IPS DF 19.7 (cell line): ENCODE measurements around the gene ODAD2.

ENCODE experiments used
- DNase-seq: peaks from one replicate; pipeline ENCODE4 v3.0.0-alpha.2; 2013; ENCODE audit warnings: low read depth, low spot score

The ODAD2 gene

GRCh38 chr10:27838901-27839300 is 160.0 kb downstream of the ODAD2 start:
- no peak for DNase-seq

GRCh38 chr10:27838361-27838760 is 160.5 kb downstream of the ODAD2 start:
- DNase-seq = no peak

GRCh38 chr10:27834476-27834875 is 164.4 kb downstream of the ODAD2 start:
- no peak for DNase-seq

GRCh38 chr10:27833792-27834191 is 165.1 kb downstream of the ODAD2 start:
- no peak for DNase-seq

DNA sequence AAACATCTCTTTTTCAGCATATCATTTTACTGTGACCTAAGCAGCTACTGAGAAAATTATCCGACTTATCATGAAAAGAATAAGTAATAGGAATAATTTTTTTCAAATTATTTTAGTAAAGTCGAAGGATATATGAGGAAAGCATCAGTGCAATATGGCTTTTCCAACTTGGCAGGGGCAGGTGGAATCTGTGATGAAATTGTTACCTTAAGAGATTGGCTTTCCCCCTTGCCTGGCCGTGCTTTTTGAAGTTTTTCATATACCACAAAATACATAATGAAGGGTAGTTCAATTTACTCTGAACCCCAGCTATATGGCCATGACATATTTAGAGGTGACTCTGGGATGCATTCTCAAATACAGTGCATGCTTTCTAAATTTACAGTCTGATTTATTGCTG is 166.1 kb downstream of the ODAD2 start:
- no peak for DNase-seq

- no peak for DNase-seq
Observed at GRCh38 chr10:27826369-27826768, 172.5 kb downstream of the ODAD2 start.

DNA sequence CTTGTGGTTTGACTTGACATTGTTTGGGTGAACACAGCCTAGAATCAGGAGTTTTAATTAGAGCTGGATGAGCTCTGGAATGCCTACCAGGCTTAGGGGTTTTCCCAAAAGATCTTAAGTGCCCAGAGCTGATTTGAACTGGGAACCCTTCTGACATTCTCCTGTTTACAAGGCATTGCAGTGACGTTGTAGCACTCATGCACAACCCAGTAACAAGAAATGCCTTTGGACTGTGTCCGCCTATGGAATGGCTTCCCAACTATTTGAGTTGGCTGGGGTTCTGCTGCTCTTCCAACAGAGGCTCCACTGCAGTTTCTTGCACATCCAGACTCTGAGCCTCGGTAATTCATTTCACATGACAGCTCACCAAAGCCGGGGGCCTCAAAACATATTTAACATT is 176.6 kb downstream of the ODAD2 start:
- DNase-seq = no peak

DNA sequence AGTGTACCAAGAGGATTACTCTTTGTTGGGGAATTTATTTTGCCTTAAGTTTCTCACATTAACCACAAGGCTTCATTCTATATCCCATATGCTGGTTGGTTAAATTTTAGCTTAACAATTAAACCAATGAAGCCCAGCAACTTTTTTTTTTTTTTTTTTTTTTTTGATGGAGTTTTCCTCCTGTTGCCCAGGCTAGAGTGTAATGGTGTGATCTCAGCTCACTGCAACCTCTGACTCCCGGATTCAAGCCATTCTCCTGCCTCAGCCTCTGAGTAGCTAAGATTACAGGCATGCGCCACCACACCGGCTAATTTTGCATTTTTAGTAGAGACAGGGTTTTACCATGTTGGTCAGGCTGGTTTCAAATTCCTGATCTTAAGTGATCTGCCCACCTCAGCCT is 178.2 kb downstream of the ODAD2 start:
- no peak for DNase-seq

DNA sequence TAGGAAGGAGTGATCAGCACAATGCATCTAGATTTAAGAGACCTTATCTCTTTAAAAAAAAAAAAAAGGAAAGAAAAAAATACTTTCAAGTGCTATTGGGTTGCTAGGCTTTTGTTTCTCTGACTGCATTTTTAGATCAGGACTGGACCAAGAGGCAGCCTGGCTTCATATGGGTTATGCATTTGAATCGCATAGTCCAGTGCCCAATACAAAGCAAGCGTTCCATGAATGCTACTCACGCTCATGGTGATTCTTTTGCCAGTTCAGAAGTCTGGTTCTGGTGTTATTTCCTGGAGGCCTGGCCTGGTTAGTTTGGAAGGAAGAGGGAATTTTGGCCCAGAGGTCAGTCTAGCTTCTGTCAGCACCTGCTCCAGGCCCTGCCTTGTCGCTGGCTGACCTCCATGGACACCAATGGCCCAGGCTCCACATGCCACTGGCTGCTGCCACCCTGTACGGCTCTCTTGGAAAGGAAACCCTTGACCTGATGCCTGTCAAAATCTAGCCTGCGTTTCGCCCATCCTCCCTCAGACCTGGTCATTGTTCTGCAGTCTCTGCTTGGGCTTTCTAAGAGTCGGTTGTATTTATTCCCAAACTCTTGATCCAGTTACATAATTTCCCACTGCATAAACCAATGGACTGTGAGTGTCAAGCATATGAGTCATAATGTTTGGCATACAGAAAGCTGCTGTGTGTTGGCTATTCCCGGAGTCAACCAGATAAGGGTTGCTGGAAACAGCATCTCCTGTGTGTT is 178.9 kb downstream of the ODAD2 start:
- no peak for DNase-seq

DNA sequence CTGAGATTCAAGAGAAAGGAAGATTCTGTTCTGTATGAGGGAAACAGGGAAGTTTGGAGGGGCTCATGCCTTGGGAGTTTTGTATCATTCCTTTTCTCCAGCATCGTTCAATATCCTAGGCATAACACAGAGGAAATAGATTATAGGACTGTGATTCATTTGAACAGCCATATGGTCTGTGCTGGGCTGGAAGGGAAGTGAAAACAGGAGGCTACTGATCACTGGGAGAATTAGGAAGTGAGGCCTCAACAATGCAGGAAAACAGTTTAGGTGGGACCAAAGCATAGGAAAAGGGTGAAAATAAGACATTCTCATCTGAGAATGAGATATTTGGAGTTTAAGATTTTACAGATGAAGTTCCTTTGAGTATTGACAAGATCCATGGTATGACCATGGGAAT is 182.6 kb downstream of the ODAD2 start:
- no peak for DNase-seq

DNA sequence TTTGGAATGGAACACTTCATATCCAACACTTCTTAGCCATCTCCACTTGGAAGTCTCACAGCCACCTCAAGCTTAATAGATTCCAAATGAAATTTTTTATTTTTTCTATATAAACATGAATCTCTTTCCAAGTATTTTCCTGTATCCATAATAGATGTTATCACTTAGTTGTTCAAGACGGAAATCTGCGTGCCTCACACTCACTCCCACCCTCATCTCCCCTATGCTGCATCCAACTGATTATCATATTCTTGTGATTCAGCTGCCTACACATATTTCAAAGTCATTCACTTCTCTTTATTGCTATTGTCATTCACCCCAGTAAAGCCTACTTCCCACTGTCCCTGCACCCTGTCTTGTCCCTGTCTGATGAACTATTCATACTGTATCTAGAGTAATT is 183.0 kb downstream of the ODAD2 start:
- no peak for DNase-seq

DNA sequence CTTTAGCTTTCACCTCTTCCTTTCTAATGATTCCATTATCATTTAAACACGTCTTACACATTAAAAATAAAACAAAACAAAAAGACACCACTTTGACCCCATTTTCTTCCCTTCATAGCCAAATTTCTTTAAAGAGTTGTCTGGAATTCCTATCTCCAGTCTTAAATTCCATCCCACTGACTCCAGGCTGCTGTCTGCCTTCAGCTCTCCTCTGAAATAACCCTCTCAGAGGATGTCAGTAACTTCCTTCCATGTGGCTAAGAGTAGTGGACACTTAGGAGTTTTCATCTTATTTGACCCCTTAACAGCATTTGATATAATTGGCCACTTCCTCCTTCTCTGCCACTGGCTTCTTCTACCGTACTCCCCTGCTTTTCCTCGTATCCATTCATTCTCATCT is 183.6 kb downstream of the ODAD2 start:
- DNase-seq = no peak

DNA sequence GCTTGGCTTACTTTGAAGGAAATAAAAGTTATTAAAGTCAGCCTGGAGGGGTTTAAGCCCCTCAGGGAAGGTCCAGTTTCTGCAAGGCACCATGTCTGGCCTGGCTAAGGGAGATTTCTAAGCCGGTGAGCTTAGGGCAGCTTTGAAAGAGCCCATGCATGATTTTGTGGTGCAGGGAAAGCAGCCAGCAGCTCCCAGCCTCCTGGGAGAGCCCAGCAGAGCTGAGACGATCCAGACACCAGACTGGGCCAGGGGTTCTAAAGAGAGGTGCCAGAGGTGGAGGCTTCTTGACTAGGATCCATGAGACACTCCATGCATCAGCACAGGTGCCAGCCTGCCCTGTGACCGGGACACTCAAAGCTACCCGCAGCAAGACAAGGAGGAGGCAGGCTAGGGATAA is 193.7 kb downstream of the ODAD2 start:
- no peak for DNase-seq

DNA sequence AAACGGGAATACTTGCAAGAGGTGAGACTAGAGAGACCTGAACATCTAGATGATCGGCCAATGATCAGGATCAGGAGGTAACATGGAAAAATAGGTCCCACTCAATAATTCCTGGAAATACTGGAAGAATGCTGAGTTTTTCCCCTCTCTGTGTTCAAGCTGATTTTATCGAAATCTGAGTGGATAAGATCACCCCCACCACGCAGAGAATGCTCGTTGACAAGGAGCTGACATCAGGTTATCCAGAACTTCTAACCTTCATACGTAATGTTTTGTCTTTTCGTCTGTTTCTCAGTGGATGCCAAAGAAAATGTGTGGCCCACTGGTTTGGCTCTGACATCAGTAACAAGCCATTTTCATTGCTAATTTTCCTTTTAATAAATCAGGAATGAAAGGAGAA is 194.7 kb downstream of the ODAD2 start:
- no peak for DNase-seq

- no peak for DNase-seq
Observed at GRCh38 chr10:27801171-27801785, 197.6 kb downstream of the ODAD2 start.

GRCh38 chr10:27799046-27799445 is 199.8 kb downstream of the ODAD2 start:
- no peak for DNase-seq

- no peak for DNase-seq
Observed at GRCh38 chr10:27794157-27794556, 204.7 kb downstream of the ODAD2 start.

DNA sequence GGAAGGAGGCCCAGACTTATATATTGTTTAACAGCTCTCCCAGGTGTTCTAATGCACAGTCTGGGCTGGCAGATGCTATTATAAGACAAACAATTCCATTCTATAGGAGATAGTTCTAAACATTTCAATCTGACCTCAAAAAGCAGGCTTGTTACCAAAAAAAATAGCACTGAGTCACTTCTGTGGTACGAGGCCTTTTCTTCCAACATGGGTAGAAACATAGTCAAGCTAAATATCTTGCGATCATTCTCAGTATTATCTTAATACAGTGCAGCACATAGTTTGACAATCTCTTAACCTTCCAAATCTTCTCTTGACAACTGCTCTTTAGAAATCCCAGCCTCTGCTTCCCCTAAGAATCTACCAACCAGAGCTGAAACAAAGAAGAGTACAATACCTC is 206.7 kb downstream of the ODAD2 start:
- DNase-seq = no peak

DNA sequence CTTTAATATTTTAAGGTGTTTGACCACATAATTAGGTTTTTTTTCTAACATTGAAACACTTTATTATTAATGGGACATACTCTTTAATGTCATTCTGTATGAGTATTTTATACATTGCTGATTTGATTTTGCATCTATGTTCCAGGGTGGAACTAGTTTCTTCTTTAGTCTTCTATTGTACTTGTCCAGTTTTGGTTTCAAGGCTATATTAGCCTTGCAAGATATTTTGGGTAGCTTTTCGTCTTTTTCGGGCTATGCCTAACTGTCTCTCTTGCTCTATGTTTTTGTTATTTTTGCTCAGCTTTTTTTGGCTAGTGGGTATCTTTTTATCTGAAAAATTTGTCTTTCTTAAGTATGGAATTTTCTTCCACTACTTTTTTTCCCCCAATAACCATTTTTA is 214.6 kb downstream of the ODAD2 start:
- DNase-seq = no peak

DNA sequence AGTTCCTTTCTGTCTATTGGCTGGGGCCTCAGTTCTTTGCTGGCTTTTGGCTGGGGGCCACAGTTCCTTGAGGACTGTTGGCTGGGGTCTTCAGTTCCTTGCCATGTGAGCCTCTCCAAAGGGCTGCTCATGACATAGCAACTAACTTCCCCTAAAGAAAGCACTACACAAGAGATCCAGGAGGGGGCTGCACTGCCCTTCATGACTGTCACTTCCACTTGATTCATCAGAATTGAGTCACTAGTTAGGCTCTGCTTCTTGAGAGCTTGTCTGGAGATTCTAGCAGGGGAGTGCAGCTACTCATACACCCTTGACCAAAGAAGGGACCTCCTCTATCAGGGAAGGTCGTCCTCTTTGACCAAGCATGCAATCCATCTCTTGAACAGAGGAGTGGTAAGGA is 215.2 kb downstream of the ODAD2 start:
- DNase-seq = peak; percentile 30

DNA sequence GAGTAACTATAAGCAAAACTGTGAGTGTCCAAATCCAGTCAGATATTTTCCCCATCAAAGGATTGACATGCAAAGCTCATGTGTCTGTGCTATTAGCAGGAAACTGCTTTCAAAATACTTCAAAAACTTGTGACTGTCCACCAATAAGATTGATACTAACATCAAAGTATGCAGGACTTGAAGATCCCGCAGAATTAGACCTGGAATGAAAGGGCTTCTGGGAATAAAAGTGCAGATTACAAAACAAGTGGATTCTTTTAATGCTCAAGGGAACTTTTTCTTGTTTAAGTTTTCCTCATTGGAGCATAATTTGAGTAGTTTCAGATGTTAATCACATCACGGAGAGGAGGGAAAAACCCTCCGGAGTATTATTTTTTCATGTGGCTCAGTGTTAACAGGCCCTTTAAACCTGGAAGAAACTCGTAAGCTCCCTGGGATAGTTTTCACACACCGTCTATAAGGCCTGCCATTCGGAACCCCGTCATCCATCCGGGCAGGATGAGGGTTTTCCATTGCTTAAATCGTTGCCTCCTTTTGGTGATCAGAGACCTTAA is 219.3 kb downstream of the ODAD2 start:
- DNase-seq = no peak

DNA sequence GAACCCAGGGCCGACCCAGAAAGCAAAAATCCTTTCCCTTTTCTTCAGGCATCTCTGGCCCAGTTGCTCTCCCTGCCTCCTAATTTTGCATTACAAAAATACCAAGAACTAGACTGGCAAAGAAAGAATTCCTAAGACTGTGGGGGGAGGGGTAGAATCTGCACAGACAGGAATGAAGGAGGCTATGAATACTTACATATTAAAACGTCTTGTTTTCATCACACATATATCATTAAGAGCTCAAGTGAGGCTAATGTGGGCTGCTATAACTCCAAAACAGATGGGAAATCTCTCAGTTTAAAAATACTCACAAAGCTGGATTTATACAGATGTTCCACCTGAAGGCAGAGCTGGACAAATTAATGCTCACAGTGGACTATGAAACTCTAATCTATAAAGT is 224.0 kb downstream of the ODAD2 start:
- DNase-seq = no peak

DNA sequence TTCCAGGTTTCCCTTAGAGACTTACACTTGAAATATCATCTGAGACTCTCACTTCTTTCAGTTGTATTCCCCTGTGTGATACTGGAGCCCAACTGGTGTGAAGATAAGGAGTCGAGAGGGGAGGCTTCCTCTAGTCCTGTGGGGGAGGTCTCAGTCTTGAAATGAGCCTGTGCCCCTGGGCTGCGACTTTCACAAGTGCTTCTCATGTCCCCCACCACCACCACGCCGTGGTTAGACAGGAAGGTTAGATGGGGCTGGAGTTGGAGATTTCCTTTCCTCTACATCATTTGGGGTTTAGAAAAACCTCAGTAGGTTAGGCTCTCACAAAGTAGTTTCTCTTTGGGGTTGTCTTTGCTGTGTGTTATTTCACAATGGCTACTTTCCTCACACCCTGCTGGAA is 227.6 kb downstream of the ODAD2 start:
- DNase-seq = no peak
